HEK293 (cell line): Measurements from ENCODE around the gene ZFPM1.

Experiments used
- CTCF ChIA-PET: fragments of 350-600 bp; formaldehyde crosslinking; extraction: SDS; loops from one replicate; lab custom pipeline; 2021; ENCODE audit warnings: antibody characterized with exemption; lab: Yijun Ruan, JAX
- POLR2A ChIA-PET: fragments of 300-600 bp; formaldehyde crosslinking; extraction: SDS; loops from one replicate; lab custom pipeline; 2020; ENCODE audit warnings: antibody characterized with exemption, inconsistent platforms; lab: Yijun Ruan, JAX
- H3K27ac ChIP-seq: fragments of 200-500 bp; sonication (Bioruptor generic); 2 replicates; pipeline ENCODE4 v1.5.1; 2014; ENCODE audit warnings: low read depth, low read length, control low read depth, inconsistent platforms; ENCODE audit errors: extremely low read depth
- H3K36me3 ChIP-seq, 2 experiments: fragments of 200-500 bp in 1 of 2; sonication (Bioruptor generic) in 1 of 2; 1 replicate in 1 of 2; 2 replicates in 1 of 2; pipeline ENCODE4 v1.5.1; 2014 to 2017; ENCODE audit warnings: inconsistent platforms in 2 of 2, low read length in 2 of 2; ENCODE audit not compliant: control insufficient read depth in 2 of 2, insufficient read depth in 1 of 2
- H3K4me1 ChIP-seq: fragments of 200-500 bp; sonication (Bioruptor generic); 2 replicates; pipeline ENCODE4 v1.5.1; 2014; ENCODE audit warnings: mild to moderate bottlenecking, low read length, inconsistent platforms; ENCODE audit not compliant: control insufficient read depth, insufficient read depth
- H3K4me3 ChIP-seq: 2 replicates; pipeline ENCODE4 v1.5.1; 2011; ENCODE audit warnings: low read depth, mild to moderate bottlenecking, control low read depth, low read length, moderate library complexity
- H3K9me3 ChIP-seq: fragments of 200-500 bp; sonication (Bioruptor generic); 2 replicates; pipeline ENCODE4 v1.5.1; 2014; ENCODE audit warnings: low read depth, low read length, inconsistent platforms; ENCODE audit not compliant: control insufficient read depth, insufficient read depth
- GLIS1 ChIP-seq: fragments of 450-650 bp; formaldehyde crosslinking; IDR thresholded peaks from 2 replicates; pipeline ENCODE4 v1.5.1; 2016; ENCODE audit warnings: missing biosample characterization, missing genetic modification characterization
- KLF10 ChIP-seq: fragments of 450-650 bp; IDR thresholded peaks from 2 replicates; pipeline ENCODE4 v1.5.1; 2018; ENCODE audit warnings: missing biosample characterization, mild to moderate bottlenecking, missing genetic modification characterization
- PATZ1 ChIP-seq: fragments of 450-650 bp; formaldehyde crosslinking; IDR thresholded peaks from 2 replicates; pipeline ENCODE4 v1.5.1; 2016; ENCODE audit warnings: missing biosample characterization, missing genetic modification characterization
- ZBTB26 ChIP-seq: fragments of 450-650 bp; formaldehyde crosslinking; optimal IDR thresholded peaks from 2 replicates; pipeline ENCODE3; 2016; ENCODE audit warnings: missing biosample characterization, mild to moderate bottlenecking, missing genetic modification characterization
- ZBTB8A ChIP-seq: fragments of 450-650 bp; formaldehyde crosslinking; IDR thresholded peaks from 2 replicates; pipeline ENCODE4 v1.5.1; 2016; ENCODE audit warnings: missing biosample characterization, missing genetic modification characterization
- ZEB2 ChIP-seq: fragments of 450-650 bp; formaldehyde crosslinking; IDR thresholded peaks from 2 replicates; pipeline ENCODE4 v1.5.1; 2016; ENCODE audit warnings: missing biosample characterization, missing genetic modification characterization
- ZFHX2 ChIP-seq: fragments of 450-650 bp; formaldehyde crosslinking; conservative IDR thresholded peaks from 2 replicates; pipeline ENCODE4 v1.5.1; 2016; ENCODE audit warnings: missing biosample characterization, missing genetic modification characterization
- ZIC2 ChIP-seq: fragments of 450-650 bp; formaldehyde crosslinking; IDR thresholded peaks from 2 replicates; pipeline ENCODE4 v1.5.1; 2016; ENCODE audit warnings: missing biosample characterization, missing genetic modification characterization
- ZNF138 ChIP-seq: fragments of 450-650 bp; formaldehyde crosslinking; IDR thresholded peaks from 2 replicates; pipeline ENCODE4 v1.5.1; 2016; ENCODE audit warnings: missing biosample characterization, missing genetic modification characterization, borderline replicate concordance
- ZNF280D ChIP-seq: fragments of 450-650 bp; formaldehyde crosslinking; IDR thresholded peaks from 2 replicates; pipeline ENCODE4 v1.5.1; 2016; ENCODE audit warnings: missing biosample characterization, missing genetic modification characterization
- ZNF341 ChIP-seq: fragments of 450-650 bp; formaldehyde crosslinking; IDR thresholded peaks from 2 replicates; pipeline ENCODE4; 2016; ENCODE audit warnings: low read depth, missing biosample characterization, missing genetic modification characterization
- ZNF433 ChIP-seq: fragments of 450-650 bp; formaldehyde crosslinking; IDR thresholded peaks from 2 replicates; pipeline ENCODE4 v1.5.1; 2016; ENCODE audit warnings: missing biosample characterization, missing genetic modification characterization, low read depth
- ZNF561 ChIP-seq: fragments of 450-650 bp; IDR thresholded peaks from 2 replicates; pipeline ENCODE4 v1.5.1; 2018; ENCODE audit warnings: missing biosample characterization, missing genetic modification characterization, borderline replicate concordance
- ZNF654 ChIP-seq: fragments of 450-650 bp; formaldehyde crosslinking; IDR thresholded peaks from 2 replicates; pipeline ENCODE4 v1.5.1; 2016; ENCODE audit warnings: low read depth, missing biosample characterization, missing genetic modification characterization
- ZNF692 ChIP-seq: fragments of 450-650 bp; formaldehyde crosslinking; IDR thresholded peaks from 2 replicates; pipeline ENCODE4 v1.5.1; 2016; ENCODE audit warnings: missing biosample characterization, missing genetic modification characterization
- ZNF777 ChIP-seq: fragments of 450-650 bp; formaldehyde crosslinking; IDR thresholded peaks from 2 replicates; pipeline ENCODE4 v1.5.1; 2017; ENCODE audit warnings: missing biosample characterization, missing genetic modification characterization, borderline replicate concordance
- TF ChIP-seq, protein P1 (sequence below): fragments of 450-650 bp; formaldehyde crosslinking; IDR thresholded peaks from 2 replicates; pipeline ENCODE4 v1.5.1; 2016; ENCODE audit warnings: missing biosample characterization, missing genetic modification characterization
- TF ChIP-seq, protein P2 (sequence below): fragments of 450-650 bp; IDR thresholded peaks from 2 replicates; pipeline ENCODE4 v1.5.1; 2018; ENCODE audit warnings: missing biosample characterization, mild to moderate bottlenecking, missing genetic modification characterization
- TF ChIP-seq, protein P3 (sequence below): fragments of 450-650 bp; formaldehyde crosslinking; IDR thresholded peaks from 2 replicates; pipeline ENCODE4 v1.5.1; 2016; ENCODE audit warnings: missing biosample characterization, missing genetic modification characterization

The ZFPM1 gene

GRCh38 chr16:88452482-88453216, 431 bp upstream of the ZFPM1 start (continued):
- TF ChIP-seq ZNF280D (tag by site-specific recombination) (no peak), ZEB2 (no peak), ZNF692 (peak; percentile 97), ZNF341 (tag by site-specific recombination) (no peak)
- TF ChIP-seq, protein P1, sequence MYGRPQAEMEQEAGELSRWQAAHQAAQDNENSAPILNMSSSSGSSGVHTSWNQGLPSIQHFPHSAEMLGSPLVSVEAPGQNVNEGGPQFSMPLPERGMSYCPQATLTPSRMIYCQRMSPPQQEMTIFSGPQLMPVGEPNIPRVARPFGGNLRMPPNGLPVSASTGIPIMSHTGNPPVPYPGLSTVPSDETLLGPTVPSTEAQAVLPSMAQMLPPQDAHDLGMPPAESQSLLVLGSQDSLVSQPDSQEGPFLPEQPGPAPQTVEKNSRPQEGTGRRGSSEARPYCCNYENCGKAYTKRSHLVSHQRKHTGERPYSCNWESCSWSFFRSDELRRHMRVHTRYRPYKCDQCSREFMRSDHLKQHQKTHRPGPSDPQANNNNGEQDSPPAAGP, result peak; percentile 14; the same call in 1 of the 2 replicates
- TF ChIP-seq, protein P2, sequence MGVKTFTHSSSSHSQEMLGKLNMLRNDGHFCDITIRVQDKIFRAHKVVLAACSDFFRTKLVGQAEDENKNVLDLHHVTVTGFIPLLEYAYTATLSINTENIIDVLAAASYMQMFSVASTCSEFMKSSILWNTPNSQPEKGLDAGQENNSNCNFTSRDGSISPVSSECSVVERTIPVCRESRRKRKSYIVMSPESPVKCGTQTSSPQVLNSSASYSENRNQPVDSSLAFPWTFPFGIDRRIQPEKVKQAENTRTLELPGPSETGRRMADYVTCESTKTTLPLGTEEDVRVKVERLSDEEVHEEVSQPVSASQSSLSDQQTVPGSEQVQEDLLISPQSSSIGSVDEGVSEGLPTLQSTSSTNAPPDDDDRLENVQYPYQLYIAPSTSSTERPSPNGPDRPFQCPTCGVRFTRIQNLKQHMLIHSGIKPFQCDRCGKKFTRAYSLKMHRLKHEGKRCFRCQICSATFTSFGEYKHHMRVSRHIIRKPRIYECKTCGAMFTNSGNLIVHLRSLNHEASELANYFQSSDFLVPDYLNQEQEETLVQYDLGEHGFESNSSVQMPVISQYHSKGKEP (tag by site-specific recombination), result no peak

- H3K4me3 ChIP-seq, result peak overlapping the region; percentile 52
- ChIA-PET CTCF (interaction anchor here (0.9 kb wide), 1 partner anchor 165 kb away, joined by 3 read pairs; no protein-coding TSS in a partner anchor), POLR2A (interaction anchor here (1.5 to 1.8 kb wide), 2 partner anchors 8 to 51 kb away, joined by 3 to 5 read pairs; no protein-coding TSS in a partner anchor)
- peaks cover 0 to 4% of the 10 kb centered on the region in 2 experiments; a peak in 1 of 3 replicates for H3K36me3 ChIP-seq
- H3K4me1 ChIP-seq, result peaks cover 5% of the 10 kb centered on the region; the same call in 1 of the 2 replicates
- H3K27ac ChIP-seq, result peak overlapping the region; percentile 45; the same call in 1 of the 2 replicates
- H3K9me3 ChIP-seq, result no peaks in the 10 kb centered on the region
- TF ChIP-seq GLIS1 (tag by site-specific recombination) (peak; percentile 86), KLF10 (peak; percentile 67), PATZ1 (tag by site-specific recombination) (0 out of 2 replicates have a peak, but pooled peaks have one; percentile 25), ZBTB8A (tag by site-specific recombination) (peak; percentile 72), ZFHX2 (peak; percentile 15; the same call in 1 of the 2 replicates), ZNF561 (tag by site-specific recombination) (no peak), ZNF138 (no peak), ZBTB26 (tag by site-specific recombination) (peak; percentile 42), ZIC2 (tag by site-specific recombination) (peak; percentile 48; the same call in 1 of the 2 replicates), ZNF433 (tag by site-specific recombination) (no peak), ZNF777 (peak; percentile 11; the same call in 1 of the 2 replicates), ZNF654 (tag by site-specific recombination) (no peak)
- TF ChIP-seq, protein P3, sequence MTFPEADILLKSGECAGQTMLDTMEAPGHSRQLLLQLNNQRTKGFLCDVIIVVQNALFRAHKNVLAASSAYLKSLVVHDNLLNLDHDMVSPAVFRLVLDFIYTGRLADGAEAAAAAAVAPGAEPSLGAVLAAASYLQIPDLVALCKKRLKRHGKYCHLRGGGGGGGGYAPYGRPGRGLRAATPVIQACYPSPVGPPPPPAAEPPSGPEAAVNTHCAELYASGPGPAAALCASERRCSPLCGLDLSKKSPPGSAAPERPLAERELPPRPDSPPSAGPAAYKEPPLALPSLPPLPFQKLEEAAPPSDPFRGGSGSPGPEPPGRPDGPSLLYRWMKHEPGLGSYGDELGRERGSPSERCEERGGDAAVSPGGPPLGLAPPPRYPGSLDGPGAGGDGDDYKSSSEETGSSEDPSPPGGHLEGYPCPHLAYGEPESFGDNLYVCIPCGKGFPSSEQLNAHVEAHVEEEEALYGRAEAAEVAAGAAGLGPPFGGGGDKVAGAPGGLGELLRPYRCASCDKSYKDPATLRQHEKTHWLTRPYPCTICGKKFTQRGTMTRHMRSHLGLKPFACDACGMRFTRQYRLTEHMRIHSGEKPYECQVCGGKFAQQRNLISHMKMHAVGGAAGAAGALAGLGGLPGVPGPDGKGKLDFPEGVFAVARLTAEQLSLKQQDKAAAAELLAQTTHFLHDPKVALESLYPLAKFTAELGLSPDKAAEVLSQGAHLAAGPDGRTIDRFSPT (tag by site-specific recombination), result peak; percentile 99
Observed at GRCh38 chr16:88453611-88454522, 787 bp downstream of the ZFPM1 start.
